Suprapubic skin (tissue), 4 donors: ENCODE data around the gene SYNDIG1. TPM values are rescaled to one million over a fixed set of nuclear protein-coding genes. Genes with fewer than 3 reads are reported as not detected.

ENCODE experiments used
- DNase-seq, 2 donors: peaks; one replicate each; pipeline ENCODE4 v3.0.0-alpha.2; 2019; ENCODE audit warnings: low spot score in 2 of 2
- H3K27ac ChIP-seq: fragments of 200-600 bp; sonication (generic); one replicate; pipeline ENCODE4 v1.5.1; 2019
- H3K27me3 ChIP-seq: fragments of 200-600 bp; sonication (generic); one replicate; pipeline ENCODE4 v1.5.1; 2019
- H3K36me3 ChIP-seq: fragments of 200-600 bp; sonication (generic); one replicate; pipeline ENCODE4 v1.5.1; 2019
- H3K4me1 ChIP-seq: fragments of 200-600 bp; sonication (generic); one replicate; pipeline ENCODE4 v1.5.1; 2019
- H3K4me3 ChIP-seq: fragments of 200-600 bp; sonication (generic); one replicate; pipeline ENCODE4 v1.5.1; 2019; ENCODE audit warnings: mild to moderate bottlenecking
- H3K9me3 ChIP-seq: fragments of 200-600 bp; sonication (generic); one replicate; pipeline ENCODE4 v1.5.1; 2019
- CTCF ChIP-seq, 2 donors: fragments of 200-600 bp in 1 of 2; fragments of 450-650 bp in 1 of 2; sonication (generic) in 1 of 2; IDR thresholded peaks; one replicate each; pipeline ENCODE4 v1.5.1; 2016 to 2019; ENCODE audit warnings: antibody characterized with exemption in 2 of 2, mild to moderate bottlenecking in 1 of 2, moderate library complexity in 1 of 2
- EP300 ChIP-seq: sonication (generic); formaldehyde crosslinking; IDR thresholded peaks from one replicate; pipeline ENCODE4 v1.6.1; 2017; ENCODE audit warnings: antibody characterized with exemption
- POLR2A ChIP-seq, 2 donors: fragments of 450-650 bp; IDR thresholded peaks; one replicate each; pipeline ENCODE4 v1.6.1; 2017; ENCODE audit warnings: antibody characterized with exemption in 2 of 2, mild to moderate bottlenecking in 2 of 2, moderate library complexity in 2 of 2
- POLR2AphosphoS5 ChIP-seq, 3 donors: sonication (generic); formaldehyde crosslinking; IDR thresholded peaks; one replicate each; pipeline ENCODE4 v1.6.1; 2017; ENCODE audit warnings: antibody characterized with exemption in 3 of 3
- WGBS: methylation state at CpG from one replicate; pipeline ENCODE4 v1.1.5; 2018; 5-methylcytosine and 5-hydroxymethylcytosine counted together
- total RNA-seq, 4 donors: library from RNA; depleted of rRNA; stranded (reverse); fragments of >200 nt; gene quantifications; one replicate each; pipeline ENCODE4 v1.1.0, GENCODE V29; 2016

The SYNDIG1 gene
- total RNA-seq, 4 donors from 2014 or later: not detected

DNA sequence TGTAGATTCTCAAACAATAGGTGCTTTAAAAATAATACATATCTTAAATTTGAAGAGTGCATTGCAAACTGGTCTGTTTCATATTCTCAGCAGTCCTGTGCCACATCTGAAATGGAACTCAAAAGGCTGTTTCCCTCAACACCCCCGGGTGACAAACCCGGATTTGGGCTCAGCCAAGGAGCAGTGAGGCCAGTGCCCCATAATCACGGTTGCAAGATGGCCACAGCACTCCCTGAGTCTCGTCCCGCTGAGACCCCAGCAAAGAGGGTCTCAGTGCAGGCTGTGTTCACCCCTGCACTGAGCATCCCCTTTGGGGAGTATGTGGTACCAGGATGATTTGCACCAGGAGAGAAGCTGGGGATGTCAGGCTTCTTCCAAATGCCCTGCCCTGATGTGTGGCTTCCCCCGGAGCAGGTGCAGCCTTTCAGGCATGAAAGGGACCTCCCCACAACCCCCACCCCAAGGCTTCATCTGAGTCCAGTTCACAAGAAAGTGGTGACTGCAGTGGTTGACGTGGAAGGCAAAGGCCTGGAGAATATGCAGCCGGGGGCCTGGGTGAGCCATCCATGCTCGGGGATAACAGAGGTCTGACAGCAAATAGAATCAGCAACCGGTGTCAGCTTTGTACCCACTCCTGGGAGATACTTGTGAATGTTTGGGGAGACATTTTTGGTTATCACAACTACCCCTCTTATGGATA is 202.9 kb downstream of the SYNDIG1 start:
- H3K4me1 ChIP-seq: no peaks in the 10 kb centered on the region
- no peaks in the 10 kb centered on the region for H3K36me3 ChIP-seq
- peak; percentile 37 to 43 for DNase-seq
- no peaks in the 10 kb centered on the region for H3K9me3 ChIP-seq
- H3K27ac ChIP-seq: no peak overlapping the region
- TF ChIP-seq EP300 (no peak), POLR2A (IDR thresholded peaks at IDR 0.05) (no peak), POLR2AphosphoS5 (IDR thresholded peaks at IDR 0.05) (no peak), CTCF (IDR thresholded peaks at IDR 0.05) (no peak)
- WGBS: 83% methylated on average over 10 of the region's 10 CpGs
- no peak overlapping the region for H3K4me3 ChIP-seq
- H3K27me3 ChIP-seq: peaks cover 4% of the 10 kb centered on the region

DNA sequence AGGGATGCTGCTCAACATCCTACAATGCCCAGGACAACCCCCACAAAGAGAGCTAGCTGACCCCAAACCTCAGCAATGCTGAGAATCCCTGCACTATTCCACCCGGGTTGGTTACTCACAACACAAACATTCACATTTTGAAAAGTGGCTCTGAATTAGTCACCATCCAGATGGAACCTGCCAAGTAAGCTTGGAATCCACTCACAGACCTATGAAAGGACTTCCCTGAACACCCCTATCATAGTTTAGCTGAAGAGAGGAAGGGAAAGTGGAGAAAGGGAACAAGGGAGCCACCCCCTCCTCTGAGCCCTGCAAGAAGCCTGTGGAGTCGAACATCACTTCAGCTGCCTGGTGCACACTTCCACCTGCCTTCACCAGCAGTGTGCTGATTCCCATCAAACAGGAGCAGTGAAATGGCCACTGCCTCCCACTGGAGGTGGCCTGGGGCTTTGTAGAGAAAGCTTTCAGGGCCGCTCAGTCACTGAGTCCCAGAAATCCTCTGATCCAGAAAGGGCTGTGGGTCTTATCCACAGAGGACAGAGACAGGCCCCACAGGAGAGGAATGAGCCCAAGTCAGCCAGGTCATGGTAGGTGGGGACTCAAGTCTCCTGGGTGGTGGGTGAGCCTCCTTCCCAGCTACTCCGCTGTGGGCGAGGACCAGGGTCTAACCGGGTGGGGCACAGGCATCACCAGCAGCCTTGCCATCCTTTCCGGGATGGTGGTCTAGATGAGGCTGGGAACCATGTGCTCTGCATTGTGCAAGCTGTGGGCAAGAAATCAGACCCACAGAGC is 203.7 kb downstream of the SYNDIG1 start:
- peak; percentile 41 to 44 for DNase-seq
- Histone ChIP-seq H3K4me3 (no peak overlapping the region), H3K27me3 (peaks cover 4% of the 10 kb centered on the region), H3K4me1 (no peaks in the 10 kb centered on the region), H3K9me3 (no peaks in the 10 kb centered on the region), H3K36me3 (no peaks in the 10 kb centered on the region), H3K27ac (no peak overlapping the region)
- TF ChIP-seq EP300 (no peak), POLR2AphosphoS5 (IDR thresholded peaks at IDR 0.05) (no peak), POLR2A (IDR thresholded peaks at IDR 0.05) (no peak), CTCF (IDR thresholded peaks at IDR 0.05) (no peak)
- WGBS: 80% methylated on average over 7 of the region's 7 CpGs

DNA sequence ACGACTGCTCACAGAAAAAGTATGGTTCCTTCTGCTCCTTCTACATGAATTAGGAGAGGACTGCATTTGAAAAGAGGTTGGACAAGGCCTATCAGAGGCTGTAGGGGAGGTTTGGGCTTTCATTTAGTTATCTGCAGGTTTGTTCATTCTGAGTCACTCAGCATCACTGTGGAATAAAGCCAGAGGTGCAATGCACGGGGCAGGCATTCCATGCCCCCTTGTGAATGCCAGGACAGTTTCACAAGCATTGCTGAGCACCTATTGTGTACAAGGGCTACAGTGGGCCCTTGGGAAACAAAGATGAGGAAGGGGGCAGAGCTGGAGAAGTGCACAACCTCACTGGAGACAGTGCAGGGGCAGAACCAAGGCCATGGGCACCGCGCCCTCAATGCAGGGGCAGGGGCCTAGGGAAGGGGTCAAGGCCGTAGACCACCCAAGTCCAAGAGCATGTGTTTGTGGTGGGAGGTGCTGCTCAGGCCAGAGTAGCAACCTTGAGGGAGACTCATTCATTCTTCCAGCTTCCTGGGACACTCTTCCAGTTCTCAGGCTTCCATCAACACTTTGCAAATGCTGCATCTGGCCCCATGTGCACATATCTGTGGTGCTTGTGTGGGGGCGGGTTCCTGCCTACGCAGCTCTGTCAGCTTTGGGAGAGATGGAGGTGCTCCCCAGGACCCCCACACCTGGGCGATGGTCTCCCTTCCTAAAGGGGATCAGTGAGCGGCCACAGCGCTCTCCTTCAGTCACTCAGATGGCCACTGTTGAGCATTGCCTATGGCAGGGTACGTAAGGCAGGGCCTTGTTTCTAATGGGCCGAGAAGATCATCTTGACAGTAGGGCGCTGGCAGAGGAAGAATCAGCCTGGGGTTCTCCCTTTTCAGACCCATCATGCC is 204.5 kb downstream of the SYNDIG1 start:
- DNase-seq: peak; percentile 38 to 40
- no peak for TF ChIP-seq EP300
- no peak for TF ChIP-seq POLR2AphosphoS5 (IDR thresholded peaks at IDR 0.05)
- no peak for TF ChIP-seq POLR2A (IDR thresholded peaks at IDR 0.05)
- H3K4me1 ChIP-seq: no peaks in the 10 kb centered on the region

DNA sequence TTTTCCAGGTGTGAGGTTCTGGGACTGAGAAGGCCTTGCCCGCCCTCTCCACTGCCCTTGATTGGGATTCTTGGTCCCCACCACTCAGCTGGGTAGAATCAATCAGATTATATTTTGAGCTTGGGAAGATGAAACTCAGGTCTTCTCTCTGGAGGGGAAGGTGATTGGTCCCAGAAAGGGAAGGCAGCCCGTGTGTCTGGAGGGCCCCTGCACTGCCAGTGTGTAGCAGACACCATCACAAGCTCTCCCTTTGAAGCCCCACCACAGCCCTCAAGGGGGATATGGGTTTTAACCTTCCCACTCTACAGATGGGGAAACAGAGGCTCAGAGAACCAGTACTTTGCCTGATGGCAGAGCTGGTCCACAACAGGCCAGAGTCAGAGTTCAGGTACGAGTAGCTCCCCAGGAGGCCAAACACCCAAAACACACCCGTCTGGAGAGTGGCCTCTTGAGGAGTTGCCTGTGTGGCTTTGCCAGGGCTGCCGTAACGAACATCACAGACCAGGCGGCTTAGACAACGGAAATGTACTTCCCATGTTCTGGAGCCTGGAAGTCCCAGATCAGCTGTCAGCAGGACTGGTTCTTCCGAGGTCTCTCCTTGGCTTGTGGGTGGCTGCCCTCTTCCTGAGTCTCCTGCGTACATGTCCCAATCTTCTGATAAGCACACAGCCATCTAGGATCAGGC is 205.6 kb downstream of the SYNDIG1 start:
- peak; percentile 24 to 30 for DNase-seq
- Histone ChIP-seq H3K36me3 (no peaks in the 10 kb centered on the region), H3K4me1 (no peaks in the 10 kb centered on the region), H3K27ac (no peak overlapping the region), H3K27me3 (no peaks in the 10 kb centered on the region), H3K4me3 (no peak overlapping the region), H3K9me3 (no peaks in the 10 kb centered on the region)
- 82% methylated on average over 10 of the region's 10 CpGs for WGBS
- TF ChIP-seq POLR2A (IDR thresholded peaks at IDR 0.05): no peak
- no peak for TF ChIP-seq CTCF (IDR thresholded peaks at IDR 0.05)
- TF ChIP-seq EP300: no peak
- TF ChIP-seq POLR2AphosphoS5 (IDR thresholded peaks at IDR 0.05): no peak

More for the DNA sequence above, 204.5 kb downstream of the SYNDIG1 start:
- Histone ChIP-seq H3K27me3 (peaks cover 4% of the 10 kb centered on the region), H3K9me3 (no peaks in the 10 kb centered on the region), H3K4me3 (no peak overlapping the region), H3K27ac (no peak overlapping the region), H3K36me3 (no peaks in the 10 kb centered on the region)
- 88% methylated on average over 8 of the region's 13 CpGs for WGBS
